ENCODE measurements around the gene ACY1. TPM values are rescaled to one million over a fixed set of nuclear protein-coding genes. Genes with fewer than 3 reads are reported as not detected.

ACY1 gene
- total RNA-seq, 1 experiment from 2014 or later: 62.6 TPM

DNA sequence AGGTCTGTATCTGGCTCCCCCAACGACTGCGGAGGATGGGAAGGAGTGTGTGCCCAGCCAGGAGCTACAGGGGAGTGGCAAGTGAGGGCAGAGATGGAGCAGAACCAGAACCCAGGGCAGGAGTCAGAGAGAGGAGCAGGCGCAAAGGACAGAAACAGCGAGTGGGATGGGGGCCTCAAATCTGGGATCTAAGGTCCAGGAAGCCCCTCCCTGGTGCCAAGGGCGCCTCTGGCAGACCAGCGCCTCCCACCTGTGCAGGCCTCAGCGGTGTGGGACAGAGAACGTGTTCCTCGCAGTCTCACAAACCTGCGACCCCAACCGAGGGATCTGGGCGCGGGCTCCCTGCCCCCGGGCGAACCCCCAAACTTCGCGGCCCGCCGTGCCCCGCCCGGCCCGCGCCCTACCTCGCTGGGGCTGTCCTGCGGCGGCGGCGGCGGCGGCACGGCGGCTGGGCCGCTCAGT lies 16.4 kb upstream of the ACY1 start:
- H3K9me3 ChIP-seq (ENCODE audit: control insufficient read depth, low read depth, low read length): no peaks in the 10 kb centered on the region
- no peak overlapping the region for H4K91ac ChIP-seq (ENCODE audit: insufficient read length, low read depth, low read length)
- no peaks in the 10 kb centered on the region for H3K79me2 ChIP-seq (ENCODE audit: insufficient read depth, low read length)
- peak overlapping the region; percentile 67 for H3K4me2 ChIP-seq (ENCODE audit: insufficient read depth, insufficient read length, low read length)
- Mint-ChIP-seq H3K9me3 (no peaks in the 10 kb centered on the region), H3K36me3 (ENCODE audit: insufficient read depth in 1 of 3, low read depth in 3 of 3) (peaks cover 0 to 5% (median 2%) of the 10 kb centered on the region in 3 experiments; a peak in 4 of 7 replicates), H3K27me3 (ENCODE audit: low read depth) (peaks cover 35% of the 10 kb centered on the region), H3K27ac (no peak overlapping the region), H3K4me3 (peak overlapping the region; percentile 59 to 86), H3K4me1 (peaks cover 46 to 74% of the 10 kb centered on the region in 2 experiments)
- no peak overlapping the region for H4K8ac ChIP-seq (replicated peaks; ENCODE audit: insufficient read length, low read depth, low read length)
- no peak for DNase-seq
- H3K14ac ChIP-seq (ENCODE audit: insufficient read depth, low read length): peak overlapping the region; percentile 44; the same call in 1 of the 2 replicates
- H3K18ac ChIP-seq (ENCODE audit: insufficient read length, low read depth, low read length): peak overlapping the region; percentile 46
- H3K56ac ChIP-seq (ENCODE audit: insufficient read length, low read depth, low read length): no peak overlapping the region
- H2BK15ac ChIP-seq (ENCODE audit: low read depth, low read length): no peak overlapping the region
- H2BK12ac ChIP-seq (ENCODE audit: insufficient read length, low read depth, low read length): no peak overlapping the region
- WGBS (ENCODE audit: extremely low coverage, insufficient read length, low lambda C conversion rate): no CpG with 5 or more reads among the region's 33 CpGs
- no peaks in the 10 kb centered on the region for H4K20me1 ChIP-seq (ENCODE audit: control insufficient read depth, insufficient read depth, insufficient read length)
- H3K23ac ChIP-seq (ENCODE audit: insufficient read length, low read depth, low read length): no peak overlapping the region
- no peak overlapping the region for H2AK5ac ChIP-seq (ENCODE audit: insufficient read length, low read length)
- H3K9ac ChIP-seq (ENCODE audit: extremely low read depth, insufficient read length, low read length): no peak overlapping the region
- peaks cover 11% of the 10 kb centered on the region for H3K23me2 ChIP-seq (ENCODE audit: insufficient read length, low read depth, low read length, poor library complexity, severe bottlenecking)
- H3K79me1 ChIP-seq (ENCODE audit: insufficient read depth, low read depth, low read length, poor library complexity, severe bottlenecking): no peaks in the 10 kb centered on the region
- no peak overlapping the region for H2BK5ac ChIP-seq (ENCODE audit: insufficient read length, low read length)
- TF ChIP-seq, protein P1, sequence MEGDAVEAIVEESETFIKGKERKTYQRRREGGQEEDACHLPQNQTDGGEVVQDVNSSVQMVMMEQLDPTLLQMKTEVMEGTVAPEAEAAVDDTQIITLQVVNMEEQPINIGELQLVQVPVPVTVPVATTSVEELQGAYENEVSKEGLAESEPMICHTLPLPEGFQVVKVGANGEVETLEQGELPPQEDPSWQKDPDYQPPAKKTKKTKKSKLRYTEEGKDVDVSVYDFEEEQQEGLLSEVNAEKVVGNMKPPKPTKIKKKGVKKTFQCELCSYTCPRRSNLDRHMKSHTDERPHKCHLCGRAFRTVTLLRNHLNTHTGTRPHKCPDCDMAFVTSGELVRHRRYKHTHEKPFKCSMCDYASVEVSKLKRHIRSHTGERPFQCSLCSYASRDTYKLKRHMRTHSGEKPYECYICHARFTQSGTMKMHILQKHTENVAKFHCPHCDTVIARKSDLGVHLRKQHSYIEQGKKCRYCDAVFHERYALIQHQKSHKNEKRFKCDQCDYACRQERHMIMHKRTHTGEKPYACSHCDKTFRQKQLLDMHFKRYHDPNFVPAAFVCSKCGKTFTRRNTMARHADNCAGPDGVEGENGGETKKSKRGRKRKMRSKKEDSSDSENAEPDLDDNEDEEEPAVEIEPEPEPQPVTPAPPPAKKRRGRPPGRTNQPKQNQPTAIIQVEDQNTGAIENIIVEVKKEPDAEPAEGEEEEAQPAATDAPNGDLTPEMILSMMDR (conservative IDR thresholded peaks at IDR 0.05): no peak
- no peak overlapping the region for H4K5ac ChIP-seq (ENCODE audit: insufficient read length, low read depth, low read length)
- no peak overlapping the region for H3K27ac ChIP-seq (ENCODE audit: insufficient read length, low read depth, low read length)
- H3T11ph ChIP-seq (ENCODE audit: low read length): no peak overlapping the region
- no peak overlapping the region for H3K4ac ChIP-seq (ENCODE audit: low read depth, low read length)
- H2BK20ac ChIP-seq (ENCODE audit: low read depth, low read length, poor library complexity, severe bottlenecking): no peak overlapping the region
- no peaks in the 10 kb centered on the region for H3K27me3 ChIP-seq (ENCODE audit: insufficient read depth, low read length)
- peaks cover 11% of the 10 kb centered on the region; the same call in 1 of the 2 replicates for H3K4me1 ChIP-seq (ENCODE audit: insufficient read depth, low read length)
- no peak overlapping the region for H2BK120ac ChIP-seq (ENCODE audit: low read depth, low read length, poor library complexity, severe bottlenecking)
- H2AFZ ChIP-seq (ENCODE audit: low read length): no peak overlapping the region

Measured in H9 (cell line).